Lung (tissue), 12 donors: ENCODE measurements around the gene SLC27A1. TPM values are rescaled to one million over a fixed set of nuclear protein-coding genes. Genes with fewer than 3 reads are reported as not detected.

Source experiments
- ATAC-seq: fragments of 200-7000 bp; cut with Tn5 transposase; one replicate; pipeline ENCODE4 v1.9.1; 2020; ENCODE audit warnings: moderate number of reproducible peaks; ENCODE audit not compliant: insufficient read depth, low FRiP score
- DNase-seq, 3 donors: peaks; one replicate each; pipeline ENCODE4 v3.0.0-alpha.2; 2013 to 2017
- H3K27ac ChIP-seq, 2 donors: one replicate each; pipeline ENCODE4 v1.5.1; 2013; ENCODE audit warnings: mild to moderate bottlenecking in 2 of 2, moderate library complexity in 2 of 2, control low read depth in 1 of 2, inconsistent platforms in 1 of 2, low read depth in 1 of 2, low read length in 1 of 2
- H3K27me3 ChIP-seq, 3 donors: one replicate each; pipeline ENCODE4 v1.5.1; 2013; ENCODE audit warnings: low read length in 2 of 3; ENCODE audit not compliant: control insufficient read depth in 3 of 3, insufficient read depth in 3 of 3
- H3K36me3 ChIP-seq, 4 donors: one replicate each; pipeline ENCODE4 v1.5.1; 2013; ENCODE audit warnings: low read length in 4 of 4, mild to moderate bottlenecking in 1 of 4, moderate library complexity in 1 of 4; ENCODE audit not compliant: control insufficient read depth in 4 of 4, insufficient read depth in 4 of 4
- H3K4me1 ChIP-seq, 5 donors: one replicate each; pipeline ENCODE4 v1.5.1; 2013; ENCODE audit warnings: low read length in 5 of 5, mild to moderate bottlenecking in 2 of 5, moderate library complexity in 1 of 5; ENCODE audit not compliant: control insufficient read depth in 5 of 5, insufficient read depth in 5 of 5
- H3K4me3 ChIP-seq: one replicate; pipeline ENCODE4 v1.5.1; 2013; ENCODE audit warnings: mild to moderate bottlenecking, control low read depth, moderate library complexity
- H3K9ac ChIP-seq, 2 donors: one replicate each; pipeline ENCODE4 v1.5.1; 2013; ENCODE audit warnings: low read length in 2 of 2, control low read depth in 1 of 2; ENCODE audit not compliant: insufficient read depth in 1 of 2
- H3K9me3 ChIP-seq, 4 donors: one replicate each; pipeline ENCODE4 v1.5.1; 2013; ENCODE audit warnings: low read length in 3 of 4, mild to moderate bottlenecking in 1 of 4, moderate library complexity in 1 of 4; ENCODE audit not compliant: control insufficient read depth in 4 of 4, insufficient read depth in 3 of 4
- CTCF ChIP-seq: IDR thresholded peaks from 2 replicates; pipeline ENCODE4 v1.5.1; 2012; ENCODE audit warnings: mild to moderate bottlenecking; ENCODE audit errors: control extremely low read depth, extremely low read depth
- WGBS, 2 donors: extraction: QIAGEN DNeasy Blood & Tissue Kit; methylation state at CpG; one replicate each; pipeline ENCODE4 v1.1.7; 2013; 5-methylcytosine and 5-hydroxymethylcytosine counted together
- polyA plus RNA-seq, 2 donors: library from polyadenylated mRNA; stranded (reverse); fragments of 200-250 nt; gene quantifications; one replicate each; pipeline ENCODE4 v1.2.1, GENCODE V29; 2013
- total RNA-seq, 2 donors: library from RNA; depleted of rRNA in 1 of 2; stranded (reverse); fragments of >200 nt in 1 of 2; gene quantifications; one replicate each; pipeline ENCODE4 v1.2.1, GENCODE V29; 2014 to 2021
- donor health status: control.
- donor health status: control.
- donor health status: Bipolar disorder and iron deficiency.
- donor health status: healthy.
- donor health status: DM: yes; HTN: yes; CAD: no.

SLC27A1 gene
- total and polyA plus RNA-seq, 4 donors, result 12.2 to 26.9 (median 20.6) TPM

DNA sequence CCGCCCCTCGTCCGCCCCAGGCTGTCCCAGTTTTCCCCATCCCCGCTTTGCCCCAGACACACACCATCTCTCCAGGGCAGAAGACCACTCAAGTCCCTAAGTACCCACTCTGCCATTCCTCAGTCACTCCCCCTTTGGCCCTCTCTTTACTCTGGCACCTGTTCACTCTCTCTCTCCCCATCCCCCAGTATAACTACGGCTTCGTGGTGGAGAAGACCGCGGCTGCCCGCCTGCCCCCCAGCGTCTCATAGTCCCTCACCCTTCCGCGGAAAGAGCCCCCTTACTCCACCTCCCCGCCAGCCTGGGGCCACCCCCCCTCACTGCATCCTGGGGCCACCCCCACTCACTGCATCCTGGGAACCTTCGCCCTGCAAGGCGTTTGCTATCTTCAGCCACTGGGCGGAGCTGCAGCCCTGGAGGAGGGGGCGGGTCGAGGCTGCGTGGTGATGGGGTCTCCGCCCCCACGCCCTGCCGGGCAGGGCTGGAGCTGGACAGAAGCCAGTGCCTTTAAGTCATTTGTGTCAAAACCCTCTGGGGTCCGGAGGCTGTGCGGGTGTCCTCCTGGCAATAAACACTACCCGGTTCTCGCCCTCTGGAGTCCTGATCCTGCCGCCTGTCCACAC is 45.5 kb upstream of the SLC27A1 start:
- H3K9ac ChIP-seq, result no peak overlapping the region
- ATAC-seq, result no peak
- H3K27ac ChIP-seq, result no peak overlapping the region
- peaks cover 0 to 10% (median 0%) of the 10 kb centered on the region in 5 donors for H3K4me1 ChIP-seq
- no peaks in the 10 kb centered on the region for H3K27me3 ChIP-seq
- peak; percentile 66 to 78 (median 75) for DNase-seq
- TF ChIP-seq CTCF, result no peak
- H3K9me3 ChIP-seq, result no peaks in the 10 kb centered on the region
- no peak overlapping the region for H3K4me3 ChIP-seq
- WGBS, 2 donors, result 25 to 36% methylated on average over 26 to 27 of the region's 27 CpGs
- peaks cover 0 to 7% (median 3%) of the 10 kb centered on the region in 4 donors for H3K36me3 ChIP-seq

GRCh38 chr19:17429641-17430113 is 40.6 kb upstream of the SLC27A1 start:
- peak in 1 of 3 donors; percentile 29 for DNase-seq
- H3K4me3 ChIP-seq, result no peak overlapping the region
- ATAC-seq, result no peak
- no peaks in the 10 kb centered on the region for H3K36me3 ChIP-seq
- H3K9ac ChIP-seq, result no peak overlapping the region
- H3K4me1 ChIP-seq, result peaks cover 0 to 3% (median 0%) of the 10 kb centered on the region in 5 donors
- TF ChIP-seq CTCF, result no peak
- no peak overlapping the region for H3K27ac ChIP-seq
- WGBS, 2 donors, result 69 to 80% methylated on average over 17 of the region's 17 CpGs
- no peaks in the 10 kb centered on the region for H3K27me3 ChIP-seq
- no peaks in the 10 kb centered on the region for H3K9me3 ChIP-seq

DNA sequence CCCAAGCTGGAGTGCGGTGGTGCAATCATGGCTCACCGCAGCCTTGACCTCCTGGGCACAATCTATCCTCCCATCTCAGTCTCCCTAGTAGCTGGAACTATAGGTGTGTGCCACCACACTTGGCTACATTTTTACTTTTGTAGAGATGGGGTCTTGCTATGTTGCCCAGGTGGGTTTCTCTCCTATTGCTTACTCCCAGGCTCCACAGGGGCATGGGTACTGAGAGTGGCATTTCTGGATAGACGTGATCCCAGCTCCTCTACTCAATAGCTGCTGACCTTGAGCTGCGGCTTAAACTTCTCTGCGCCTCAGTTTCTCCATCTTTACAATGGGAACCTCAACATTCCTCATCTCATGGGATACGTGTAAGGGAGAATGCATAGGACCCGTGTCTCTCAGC is 38.9 kb upstream of the SLC27A1 start:
- WGBS, 2 donors, result 90% methylated on average over 7 of the region's 7 CpGs
- DNase-seq, result no peak

More for the DNA sequence above, 38.9 kb upstream of the SLC27A1 start:
- Histone ChIP-seq H3K27ac (no peak overlapping the region), H3K9ac (no peak overlapping the region), H3K9me3 (peaks cover 0 to 2% (median 0%) of the 10 kb centered on the region in 4 donors), H3K27me3 (no peaks in the 10 kb centered on the region), H3K4me1 (no peaks in the 10 kb centered on the region), H3K4me3 (no peak overlapping the region), H3K36me3 (peaks cover 0 to 9% (median 0%) of the 10 kb centered on the region in 4 donors)
- ATAC-seq, result no peak
- no peak for TF ChIP-seq CTCF
